Skeletal muscle satellite cell (primary cell): ENCODE measurements around the gene TSHZ2.

Experiments
- H3K27me3 ChIP-seq: 2 replicates; pipeline ENCODE4 v1.7.0; 2013; ENCODE audit warnings: low read length; ENCODE audit not compliant: control insufficient read depth, insufficient read depth
- H3K36me3 ChIP-seq: 2 replicates; pipeline ENCODE4 v1.7.0; 2013; ENCODE audit warnings: mild to moderate bottlenecking, control low read depth, low read length; ENCODE audit not compliant: insufficient read depth
- H3K4me1 ChIP-seq: 2 replicates; pipeline ENCODE4 v1.7.0; 2013; ENCODE audit warnings: low read length; ENCODE audit not compliant: control insufficient read depth, insufficient read depth
- H3K4me2 ChIP-seq: 2 replicates; pipeline ENCODE4 v1.7.0; 2013; ENCODE audit warnings: mild to moderate bottlenecking, low read length
- H3K4me3 ChIP-seq: 2 replicates; pipeline ENCODE4 v1.7.0; 2013; ENCODE audit warnings: low read length
- H3K9ac ChIP-seq: 2 replicates; pipeline ENCODE4 v1.7.0; 2013; ENCODE audit warnings: mild to moderate bottlenecking, low read depth, low read length, moderate library complexity
- H3K9me3 ChIP-seq: replicated peaks from 2 replicates; pipeline ENCODE4 v1.7.0; 2013; ENCODE audit warnings: mild to moderate bottlenecking, control low read depth, low read length

TSHZ2 gene

GRCh38 chr20:53073636-53074415, 101.7 kb downstream of the TSHZ2 start:
- H3K36me3 ChIP-seq, result no peaks in the 10 kb centered on the region
- no peaks in the 10 kb centered on the region for H3K9me3 ChIP-seq
- H3K4me1 ChIP-seq, result no peaks in the 10 kb centered on the region
- no peak overlapping the region for H3K4me3 ChIP-seq
- no peak overlapping the region for H3K4me2 ChIP-seq
- no peak overlapping the region for H3K9ac ChIP-seq
- no peaks in the 10 kb centered on the region for H3K27me3 ChIP-seq

- H3K4me1 ChIP-seq, result no peaks in the 10 kb centered on the region
- H3K9ac ChIP-seq, result no peak overlapping the region
- no peak overlapping the region for H3K4me3 ChIP-seq
- no peaks in the 10 kb centered on the region for H3K36me3 ChIP-seq
- no peaks in the 10 kb centered on the region for H3K9me3 ChIP-seq
- no peaks in the 10 kb centered on the region for H3K27me3 ChIP-seq
- no peak overlapping the region for H3K4me2 ChIP-seq
Measured at GRCh38 chr20:53074811-53075314, 102.7 kb downstream of the TSHZ2 start.

- Histone ChIP-seq H3K9ac (no peak overlapping the region), H3K4me2 (no peak overlapping the region), H3K4me3 (no peak overlapping the region)
Measured at GRCh38 chr20:53076668-53077067, 104.5 kb downstream of the TSHZ2 start.

GRCh38 chr20:53077373-53078205, 105.4 kb downstream of the TSHZ2 start:
- Histone ChIP-seq H3K4me3 (no peak overlapping the region), H3K4me2 (no peak overlapping the region), H3K36me3 (no peaks in the 10 kb centered on the region), H3K9me3 (no peaks in the 10 kb centered on the region), H3K4me1 (no peaks in the 10 kb centered on the region), H3K27me3 (no peaks in the 10 kb centered on the region), H3K9ac (no peak overlapping the region)

More at GRCh38 chr20:53076668-53077067, 104.5 kb downstream of the TSHZ2 start:
- Histone ChIP-seq H3K36me3 (no peaks in the 10 kb centered on the region), H3K9me3 (no peaks in the 10 kb centered on the region), H3K4me1 (no peaks in the 10 kb centered on the region), H3K27me3 (no peaks in the 10 kb centered on the region)

- Histone ChIP-seq H3K4me2 (no peak overlapping the region), H3K36me3 (no peaks in the 10 kb centered on the region), H3K9me3 (no peaks in the 10 kb centered on the region), H3K4me1 (no peaks in the 10 kb centered on the region), H3K4me3 (no peak overlapping the region), H3K27me3 (no peaks in the 10 kb centered on the region), H3K9ac (no peak overlapping the region)
Measured at GRCh38 chr20:53078761-53079160, 106.6 kb downstream of the TSHZ2 start.

GRCh38 chr20:53079261-53079691, 107.1 kb downstream of the TSHZ2 start:
- H3K27me3 ChIP-seq, result no peaks in the 10 kb centered on the region
- H3K9me3 ChIP-seq, result no peaks in the 10 kb centered on the region
- no peak overlapping the region for H3K9ac ChIP-seq
- no peaks in the 10 kb centered on the region for H3K4me1 ChIP-seq
- no peaks in the 10 kb centered on the region for H3K36me3 ChIP-seq
- no peak overlapping the region for H3K4me3 ChIP-seq
- no peak overlapping the region for H3K4me2 ChIP-seq

GRCh38 chr20:53079828-53080686, 107.9 kb downstream of the TSHZ2 start:
- Histone ChIP-seq H3K4me1 (no peaks in the 10 kb centered on the region), H3K9me3 (no peaks in the 10 kb centered on the region), H3K27me3 (no peaks in the 10 kb centered on the region), H3K4me3 (no peak overlapping the region), H3K36me3 (no peaks in the 10 kb centered on the region), H3K4me2 (no peak overlapping the region), H3K9ac (no peak overlapping the region)

GRCh38 chr20:53080687-53080962, 108.5 kb downstream of the TSHZ2 start:
- no peaks in the 10 kb centered on the region for H3K4me1 ChIP-seq
- H3K36me3 ChIP-seq, result no peaks in the 10 kb centered on the region
- H3K4me3 ChIP-seq, result no peak overlapping the region
- no peak overlapping the region for H3K9ac ChIP-seq
- no peaks in the 10 kb centered on the region for H3K27me3 ChIP-seq
- H3K9me3 ChIP-seq, result no peaks in the 10 kb centered on the region
- no peak overlapping the region for H3K4me2 ChIP-seq

GRCh38 chr20:53080969-53081871, 109.1 kb downstream of the TSHZ2 start:
- no peak overlapping the region for H3K4me3 ChIP-seq

GRCh38 chr20:53081916-53082863, 110.0 kb downstream of the TSHZ2 start:
- no peak overlapping the region for H3K4me3 ChIP-seq
- H3K4me1 ChIP-seq, result no peaks in the 10 kb centered on the region
- H3K27me3 ChIP-seq, result no peaks in the 10 kb centered on the region
- H3K36me3 ChIP-seq, result no peaks in the 10 kb centered on the region
- H3K9ac ChIP-seq, result no peak overlapping the region
- no peak overlapping the region for H3K4me2 ChIP-seq
- H3K9me3 ChIP-seq, result no peaks in the 10 kb centered on the region

More at GRCh38 chr20:53080969-53081871, 109.1 kb downstream of the TSHZ2 start:
- H3K36me3 ChIP-seq, result no peaks in the 10 kb centered on the region
- H3K4me2 ChIP-seq, result no peak overlapping the region
- H3K9me3 ChIP-seq, result no peaks in the 10 kb centered on the region
- no peaks in the 10 kb centered on the region for H3K4me1 ChIP-seq
- H3K27me3 ChIP-seq, result no peaks in the 10 kb centered on the region
- no peak overlapping the region for H3K9ac ChIP-seq
